HepG2 (cell line): ENCODE results near the gene MED13. TPM values are rescaled to one million over a fixed set of nuclear protein-coding genes. Genes with fewer than 3 reads are reported as not detected.

Experiments
- ATAC-seq: fragments of 200-7000 bp; cut with Tn5 transposase; 3 replicates; pipeline ENCODE4 v1.9.1; 2020; ENCODE audit warnings: mild to moderate bottlenecking, moderate library complexity
- BruUV-seq: library from RNA; stranded (reverse); fragments of 400-500 nt; replicated peaks from 2 replicates; lab custom pipeline; 2021; lab: Mats Ljungman, UMichigan
- CTCF ChIA-PET: fragments of 300-600 bp; formaldehyde crosslinking; extraction: SDS; loops from one replicate; lab custom pipeline; 2021; ENCODE audit warnings: low total read pairs, inconsistent platforms, low intra/inter-chr PET ratio; lab: Yijun Ruan, JAX
- POLR2A ChIA-PET: fragments of 350-600 bp; sonication (Branson Sonifier 250); formaldehyde crosslinking; loops from one replicate; lab custom pipeline; 2020; ENCODE audit warnings: antibody characterized with exemption, inconsistent platforms; lab: Yijun Ruan, JAX
- DNase-seq: peaks from one replicate; pipeline ENCODE4 v3.0.0-alpha.2; 2015; ENCODE audit warnings: low spot score
- FAIRE-seq: peaks from 3 replicates; lab custom pipeline; 2011; peaks lifted over from hg19 to GRCh38; lab: Jason Lieb, UNC
- H2AFZ ChIP-seq: one replicate; pipeline ENCODE4 v1.6.1; 2011; ENCODE audit warnings: low read length, inconsistent platforms
- H3K27ac ChIP-seq: fragments of 300-600 bp; 3 replicates; pipeline ENCODE4 v1.8.0; 2011; ENCODE audit warnings: mixed run types, mild to moderate bottlenecking, mixed read lengths, low read length, inconsistent platforms; ENCODE audit not compliant: insufficient read depth; ENCODE audit errors: extremely low read length
- H3K27me3 ChIP-seq, 2 experiments: fragments of 200-600 bp in 1 of 2; 2 replicates in 1 of 2; 3 replicates in 1 of 2; pipeline versions ENCODE4 v1.6.0 to v1.8.0; 2011; ENCODE audit warnings: low read length in 2 of 2, mild to moderate bottlenecking in 2 of 2, moderate library complexity in 2 of 2, inconsistent platforms in 1 of 2; ENCODE audit not compliant: insufficient read depth in 2 of 2, control insufficient read depth in 1 of 2
- H3K36me3 ChIP-seq, 2 experiments: fragments of 200-600 bp in 1 of 2; replicated peaks in 1 of 2; 2 replicates in 1 of 2; 3 replicates in 1 of 2; pipeline versions ENCODE4 v1.5.1 to v1.8.0; 2011; ENCODE audit warnings: low read length in 2 of 2, inconsistent platforms in 1 of 2; ENCODE audit not compliant: insufficient read depth in 2 of 2, control insufficient read depth in 1 of 2
- H3K4me1 ChIP-seq: 2 replicates; pipeline ENCODE4 v1.5.1; 2012; ENCODE audit warnings: low read length, inconsistent platforms; ENCODE audit not compliant: insufficient read depth
- H3K4me2 ChIP-seq: 2 replicates; pipeline ENCODE4 v1.6.0; 2011; ENCODE audit warnings: low read depth, low read length, inconsistent platforms
- H3K4me3 ChIP-seq, 3 experiments: fragments of 200-600 bp in 1 of 3; sonication (generic), shearing (Covaris generic) in 1 of 3; replicated peaks in 1 of 3; 2 replicates each; pipeline ENCODE4 v1.5.1; 2011 to 2016; ENCODE audit warnings: low read length in 3 of 3, inconsistent platforms in 2 of 3, low read depth in 2 of 3, mild to moderate bottlenecking in 2 of 3, control low read depth in 1 of 3, mixed read lengths in 1 of 3; ENCODE audit not compliant: insufficient read depth in 1 of 3
- H3K79me2 ChIP-seq: one replicate; pipeline ENCODE4 v1.6.1; 2011; ENCODE audit warnings: low read length, inconsistent platforms; ENCODE audit not compliant: insufficient read depth
- H3K9ac ChIP-seq: 2 replicates; pipeline ENCODE4 v1.6.0; 2011; ENCODE audit warnings: mild to moderate bottlenecking, low read depth, low read length, inconsistent platforms; ENCODE audit not compliant: insufficient read depth
- H3K9me3 ChIP-seq: 2 replicates; pipeline ENCODE4 v1.5.1; 2012; ENCODE audit warnings: mild to moderate bottlenecking, low read length
- H4K20me1 ChIP-seq: 2 replicates; pipeline ENCODE4 v1.6.0; 2011; ENCODE audit warnings: inconsistent platforms, mild to moderate bottlenecking, low read length, moderate library complexity; ENCODE audit not compliant: insufficient read depth
- ATF7-NPFF ChIP-seq: sonication (generic); formaldehyde crosslinking; IDR thresholded peaks from 2 replicates; pipeline ENCODE4 v1.8.1; 2023; ENCODE audit warnings: mild to moderate bottlenecking, low read depth, missing genetic modification reagents, moderate library complexity
- ESRRA ChIP-seq: sonication (generic); formaldehyde crosslinking; IDR thresholded peaks from 2 replicates; pipeline ENCODE4 v1.5.1; 2020; ENCODE audit warnings: mild to moderate bottlenecking, low read depth, missing genetic modification reagents
- FIP1L1 ChIP-seq: fragments of 200-400 bp; formaldehyde crosslinking; IDR thresholded peaks from 2 replicates; pipeline ENCODE4 v1.6.1; 2018; ENCODE audit warnings: low read depth, mild to moderate bottlenecking, low read length, moderate library complexity, borderline replicate concordance; ENCODE audit not compliant: insufficient read depth
- GTF2F1 ChIP-seq: fragments of 150-350 bp; IDR thresholded peaks from 2 replicates; pipeline ENCODE4 v1.6.1; 2014; ENCODE audit warnings: low read length
- NFATC3 ChIP-seq: sonication (generic); formaldehyde crosslinking; IDR thresholded peaks from 2 replicates; pipeline ENCODE4 v1.5.1; 2020; ENCODE audit warnings: mild to moderate bottlenecking, missing genetic modification reagents
- RAD51 ChIP-seq: fragments of 450-650 bp; IDR thresholded peaks from 2 replicates; pipeline ENCODE4 v1.6.1; 2016; ENCODE audit warnings: borderline replicate concordance
- SATB2 ChIP-seq: sonication (generic); formaldehyde crosslinking; IDR thresholded peaks from 2 replicates; pipeline ENCODE4 v1.5.0; 2020; ENCODE audit warnings: missing genetic modification reagents
- YY1 ChIP-seq: IDR thresholded peaks from 2 replicates; pipeline ENCODE4 v1.6.1; 2011; ENCODE audit warnings: low read length, low read depth, moderate library complexity, mild to moderate bottlenecking; ENCODE audit not compliant: insufficient read depth, insufficient replicate concordance
- ZFP36L1 ChIP-seq: sonication (generic); formaldehyde crosslinking; IDR thresholded peaks from 2 replicates; pipeline ENCODE4 v1.8.0; 2022; ENCODE audit warnings: mild to moderate bottlenecking, missing genetic modification reagents, moderate library complexity
- ZFY ChIP-seq: sonication (generic); formaldehyde crosslinking; IDR thresholded peaks from 2 replicates; pipeline ENCODE4 v1.4.0; 2020; ENCODE audit warnings: missing genetic modification reagents
- ZNF224 ChIP-seq: sonication (generic); formaldehyde crosslinking; IDR thresholded peaks from 2 replicates; pipeline ENCODE4 v1.5.0; 2020; ENCODE audit warnings: mild to moderate bottlenecking, missing genetic modification reagents
- ZNF589 ChIP-seq: sonication (generic); formaldehyde crosslinking; conservative IDR thresholded peaks from 2 replicates; pipeline ENCODE4 v1.8.0; 2022; ENCODE audit warnings: mild to moderate bottlenecking, moderate library complexity, missing genetic modification reagents
- ZNF724P ChIP-seq: sonication (generic); formaldehyde crosslinking; IDR thresholded peaks from 2 replicates; pipeline ENCODE4 v1.8.0; 2022; ENCODE audit warnings: missing genetic modification reagents, borderline replicate concordance
- ZSCAN29 ChIP-seq: sonication (generic); formaldehyde crosslinking; conservative IDR thresholded peaks from 2 replicates; pipeline ENCODE4 v1.4.0; 2020; ENCODE audit warnings: mild to moderate bottlenecking, missing genetic modification reagents
- ZSCAN30 ChIP-seq: sonication (generic); formaldehyde crosslinking; IDR thresholded peaks from 2 replicates; pipeline ENCODE4 v1.5.0; 2020; ENCODE audit warnings: mild to moderate bottlenecking, missing genetic modification reagents
- WGBS: methylation state at CpG from one replicate; pipeline ENCODE4 v1.1.6; 2017; ENCODE audit warnings: low lambda C conversion rate; 5-methylcytosine and 5-hydroxymethylcytosine counted together
- in situ Hi-C: cut with HindIII; loops from 2 replicates; pipeline ENCODE4 v1.10.0; 2017; ENCODE audit warnings: low pct_unique_long_range_greater_than_20kb; ENCODE audit not compliant: extremely low pct_ligation_motif_present
- intact Hi-C: fragments of 100-400 bp; cut with micrococcal nuclease; formaldehyde crosslinking; loops from one replicate; pipeline ENCODE4 v1.10.0; 2022; ENCODE audit not compliant: unreplicated experiment
- polyA plus RNA-seq, 8 experiments: library from polyadenylated mRNA; depleted of rRNA in 3 of 8; stranded (reverse) in 7 of 8; unstranded in 1 of 8; fragments of >200 nt; fragmentation: Illumina TruSeq in 4 of 8; extraction: Trizol in 4 of 8; gene quantifications; 2 replicates each; pipeline versions ENCODE4 v1.2.1 to v1.2.3, GENCODE V29; 2011 to 2016; ENCODE audit warnings: low read depth in 4 of 8, missing spikeins in 1 of 8, mixed read lengths in 1 of 8; ENCODE audit not compliant: insufficient read depth in 1 of 8
- total RNA-seq, 5 experiments: library from RNA; depleted of rRNA; stranded (reverse); fragments of >200 nt; fragmentation: Illumina TruSeq; extraction: Trizol; gene quantifications; 2 replicates each; pipeline ENCODE4 v1.2.3, GENCODE V29; 2016; ENCODE audit warnings: low read depth in 1 of 5
- TF ChIP-seq, protein P1 (sequence below): fragments of 450-650 bp; IDR thresholded peaks from 2 replicates; pipeline ENCODE4 v1.6.1; 2017
- TF ChIP-seq, protein P2 (sequence below): sonication (generic); formaldehyde crosslinking; IDR thresholded peaks from 2 replicates; pipeline ENCODE4 v1.8.1; 2023; ENCODE audit warnings: missing genetic modification reagents, mild to moderate bottlenecking, borderline replicate concordance
- TF ChIP-seq, protein P3 (sequence below): sonication (generic); formaldehyde crosslinking; conservative IDR thresholded peaks from 2 replicates; pipeline ENCODE4 v1.8.0; 2022; ENCODE audit warnings: missing genetic modification reagents

MED13 gene
- total and polyA plus RNA-seq, 2 of the 13 experiments (the other 11 are each of a cell fraction or from before 2014, with no cell fraction given) = 27.4 to 69.1 TPM

DNA sequence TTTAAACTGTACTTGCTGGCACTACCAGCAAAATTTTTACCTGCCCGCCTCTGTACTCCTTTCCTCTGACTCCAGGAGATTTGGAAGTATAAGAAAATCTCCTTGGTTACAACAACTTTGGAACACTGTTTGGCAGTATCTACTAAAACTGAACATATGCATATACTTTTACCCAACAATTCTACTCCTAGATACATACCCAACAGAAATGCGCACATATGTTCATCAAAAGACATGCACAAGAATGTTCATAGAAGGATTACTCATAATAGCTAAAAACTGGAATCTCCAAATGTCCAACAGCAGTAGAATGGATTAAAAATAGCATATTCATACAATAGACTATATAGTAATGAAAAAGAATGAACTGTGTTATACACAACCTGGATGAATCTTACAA, 21.7 kb upstream of the MED13 start:
- Histone ChIP-seq H3K9me3 (no peaks in the 10 kb centered on the region), H3K27me3 (no peaks in the 10 kb centered on the region), H4K20me1 (no peaks in the 10 kb centered on the region), H3K4me3 (no peak overlapping the region), H2AFZ (no peak overlapping the region), H3K36me3 (no peaks in the 10 kb centered on the region), H3K79me2 (no peaks in the 10 kb centered on the region), H3K27ac (peak overlapping the region; percentile 48), H3K4me1 (peaks cover 72% of the 10 kb centered on the region), H3K9ac (no peak overlapping the region), H3K4me2 (no peak overlapping the region)
- DNase-seq = no peak
- CTCF ChIA-PET = no interaction called here
- no TSS peak for BruUV-seq
- no peak for FAIRE-seq
- intact Hi-C loops (no loop called here), in situ Hi-C loops (no loop called here)
- 100% methylated on average over 2 of the region's 2 CpGs for WGBS
- no peak for TF ChIP-seq RAD51
- TF ChIP-seq ZNF224 (CRISPR knock-in tag) = no peak
- TF ChIP-seq ZSCAN29 (CRISPR knock-in tag) = no peak
- TF ChIP-seq, protein P1, sequence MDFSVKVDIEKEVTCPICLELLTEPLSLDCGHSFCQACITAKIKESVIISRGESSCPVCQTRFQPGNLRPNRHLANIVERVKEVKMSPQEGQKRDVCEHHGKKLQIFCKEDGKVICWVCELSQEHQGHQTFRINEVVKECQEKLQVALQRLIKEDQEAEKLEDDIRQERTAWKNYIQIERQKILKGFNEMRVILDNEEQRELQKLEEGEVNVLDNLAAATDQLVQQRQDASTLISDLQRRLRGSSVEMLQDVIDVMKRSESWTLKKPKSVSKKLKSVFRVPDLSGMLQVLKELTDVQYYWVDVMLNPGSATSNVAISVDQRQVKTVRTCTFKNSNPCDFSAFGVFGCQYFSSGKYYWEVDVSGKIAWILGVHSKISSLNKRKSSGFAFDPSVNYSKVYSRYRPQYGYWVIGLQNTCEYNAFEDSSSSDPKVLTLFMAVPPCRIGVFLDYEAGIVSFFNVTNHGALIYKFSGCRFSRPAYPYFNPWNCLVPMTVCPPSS = no peak
- TF ChIP-seq ZFP36L1 = no peak
- TF ChIP-seq YY1 = no peak
- TF ChIP-seq ESRRA (CRISPR knock-in tag) = no peak
- TF ChIP-seq, protein P2, sequence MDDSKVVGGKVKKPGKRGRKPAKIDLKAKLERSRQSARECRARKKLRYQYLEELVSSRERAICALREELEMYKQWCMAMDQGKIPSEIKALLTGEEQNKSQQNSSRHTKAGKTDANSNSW = no peak
- TF ChIP-seq ATF7-NPFF = no peak
- no peak for TF ChIP-seq SATB2
- TF ChIP-seq NFATC3 (CRISPR knock-in tag) = no peak
- TF ChIP-seq FIP1L1 = no peak
- TF ChIP-seq ZFY (CRISPR knock-in tag) = no peak
- no peak for TF ChIP-seq ZNF589 (CRISPR knock-in tag)
- no peak for TF ChIP-seq ZNF724P (CRISPR knock-in tag)
- no peak for TF ChIP-seq ZSCAN30
- TF ChIP-seq, protein P3, sequence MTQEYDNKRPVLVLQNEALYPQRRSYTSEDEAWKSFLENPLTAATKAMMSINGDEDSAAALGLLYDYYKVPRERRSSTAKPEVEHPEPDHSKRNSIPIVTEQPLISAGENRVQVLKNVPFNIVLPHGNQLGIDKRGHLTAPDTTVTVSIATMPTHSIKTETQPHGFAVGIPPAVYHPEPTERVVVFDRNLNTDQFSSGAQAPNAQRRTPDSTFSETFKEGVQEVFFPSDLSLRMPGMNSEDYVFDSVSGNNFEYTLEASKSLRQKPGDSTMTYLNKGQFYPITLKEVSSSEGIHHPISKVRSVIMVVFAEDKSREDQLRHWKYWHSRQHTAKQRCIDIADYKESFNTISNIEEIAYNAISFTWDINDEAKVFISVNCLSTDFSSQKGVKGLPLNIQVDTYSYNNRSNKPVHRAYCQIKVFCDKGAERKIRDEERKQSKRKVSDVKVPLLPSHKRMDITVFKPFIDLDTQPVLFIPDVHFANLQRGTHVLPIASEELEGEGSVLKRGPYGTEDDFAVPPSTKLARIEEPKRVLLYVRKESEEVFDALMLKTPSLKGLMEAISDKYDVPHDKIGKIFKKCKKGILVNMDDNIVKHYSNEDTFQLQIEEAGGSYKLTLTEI (CRISPR knock-in tag) = no peak
- no peak for TF ChIP-seq GTF2F1
- ATAC-seq = no peak
- POLR2A ChIA-PET = interaction anchor here (1.0 to 3.1 kb wide), 7 partner anchors 10 to 23 kb away, joined by 5 to 34 read pairs (median 9); no protein-coding TSS in a partner anchor
